Endothelial cell (in vitro differentiated cells): ENCODE data around the gene FLOT2. TPM values are rescaled to one million over a fixed set of nuclear protein-coding genes. Genes with fewer than 3 reads are reported as not detected.

ENCODE experiments used
- DNase-seq: peaks from one replicate; pipeline ENCODE4 v3.0.0; 2021; ENCODE audit warnings: low spot score
- H3K27ac Mint-ChIP-seq: one replicate; pipeline ENCODE4 v1.8.0; 2021; ENCODE audit warnings: mixed read lengths, inconsistent platforms; ENCODE audit not compliant: unreplicated experiment
- H3K27me3 Mint-ChIP-seq: one replicate; pipeline ENCODE4 v1.8.0; 2021; ENCODE audit warnings: mild to moderate bottlenecking, moderate library complexity, mixed read lengths, inconsistent platforms; ENCODE audit not compliant: unreplicated experiment
- H3K36me3 Mint-ChIP-seq: one replicate; pipeline ENCODE4 v1.8.0; 2021; ENCODE audit warnings: mild to moderate bottlenecking, low read depth, mixed read lengths, inconsistent platforms; ENCODE audit not compliant: unreplicated experiment
- H3K4me1 Mint-ChIP-seq: one replicate; pipeline ENCODE4 v1.8.0; 2021; ENCODE audit warnings: mild to moderate bottlenecking, mixed read lengths, inconsistent platforms; ENCODE audit not compliant: unreplicated experiment
- H3K4me3 Mint-ChIP-seq: one replicate; pipeline ENCODE4 v1.8.0; 2021; ENCODE audit warnings: mild to moderate bottlenecking, mixed read lengths, inconsistent platforms; ENCODE audit not compliant: unreplicated experiment
- H3K9me3 Mint-ChIP-seq: one replicate; pipeline ENCODE4 v1.8.0; 2021; ENCODE audit warnings: mixed read lengths, inconsistent platforms; ENCODE audit not compliant: unreplicated experiment
- CTCF ChIP-seq: fragments of 200-600 bp; sonication (generic); IDR thresholded peaks from one replicate; pipeline ENCODE4 v1.5.0; 2021; ENCODE audit warnings: antibody characterized with exemption; ENCODE audit not compliant: unreplicated experiment
- total RNA-seq: library from RNA; stranded (reverse); fragmentation: NEBNext Ultra II Directional; extraction: Animal tissue kit (Norgen Biotek cat#: 25700); gene quantifications from one replicate; pipeline ENCODE4 v1.2.1, GENCODE V29; 2021; ENCODE audit not compliant: unreplicated experiment

FLOT2 gene
- total RNA-seq, 1 donor from 2014 or later: 156 TPM

- DNase-seq: no peak
- Mint-ChIP-seq H3K4me3 (no peak overlapping the region), H3K4me1 (peaks cover 21% of the 10 kb centered on the region), H3K27me3 (no peaks in the 10 kb centered on the region), H3K9me3 (no peaks in the 10 kb centered on the region), H3K36me3 (peaks cover 17% of the 10 kb centered on the region), H3K27ac (no peak overlapping the region)
- no peak for TF ChIP-seq CTCF
Measured at GRCh38 chr17:28942925-28943324, 45.4 kb upstream of the FLOT2 start.

DNA sequence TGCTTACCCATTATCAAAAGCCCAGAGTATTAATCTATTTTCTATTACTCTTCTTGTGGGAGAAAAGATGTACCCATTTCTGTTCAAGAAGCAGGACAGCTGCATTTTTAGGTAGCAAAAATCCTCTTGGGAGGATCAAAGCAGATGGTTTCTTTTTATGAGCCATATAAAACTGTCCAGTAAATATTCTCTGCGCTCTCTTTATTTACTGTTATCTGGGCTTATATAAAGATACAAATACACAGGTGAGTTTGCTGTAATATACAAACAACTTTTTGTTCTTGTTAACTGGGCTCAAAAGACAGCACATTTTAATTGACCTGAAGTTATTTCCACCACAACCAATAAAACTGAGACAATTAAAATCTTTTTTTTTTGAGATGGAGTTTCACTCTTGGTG, 43.7 kb upstream of the FLOT2 start:
- peaks cover 19% of the 10 kb centered on the region for H3K4me1 Mint-ChIP-seq
- H3K27ac Mint-ChIP-seq: no peak overlapping the region
- H3K27me3 Mint-ChIP-seq: no peaks in the 10 kb centered on the region
- no peak for TF ChIP-seq CTCF
- DNase-seq: no peak
- peaks cover 13% of the 10 kb centered on the region for H3K36me3 Mint-ChIP-seq
- H3K4me3 Mint-ChIP-seq: no peak overlapping the region
- H3K9me3 Mint-ChIP-seq: no peaks in the 10 kb centered on the region

DNA sequence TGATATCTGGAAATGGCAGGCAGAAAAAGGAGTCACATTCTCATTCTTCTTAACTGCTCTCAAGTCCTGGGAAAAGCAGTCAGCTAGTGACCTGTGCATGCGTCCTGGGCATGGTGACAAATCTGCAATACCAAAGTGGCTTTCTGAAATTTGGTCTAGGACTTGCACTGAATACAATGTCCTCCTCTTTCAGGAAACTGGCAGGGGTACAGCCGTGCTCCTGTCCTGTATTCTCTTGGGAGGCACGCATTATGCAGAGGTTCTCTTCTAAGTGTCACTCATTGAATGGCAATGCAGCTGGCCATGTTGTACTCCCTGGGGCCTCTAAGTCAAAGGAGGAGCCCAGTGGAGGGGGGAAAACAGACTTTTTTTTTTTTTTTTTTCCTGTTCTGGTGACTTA, 43.1 kb upstream of the FLOT2 start:
- Mint-ChIP-seq H3K27me3 (no peaks in the 10 kb centered on the region), H3K27ac (no peak overlapping the region), H3K4me1 (peaks cover 18% of the 10 kb centered on the region), H3K36me3 (peaks cover 13% of the 10 kb centered on the region), H3K9me3 (no peaks in the 10 kb centered on the region), H3K4me3 (no peak overlapping the region)
- no peak for TF ChIP-seq CTCF
- DNase-seq: no peak

GRCh38 chr17:28940142-28940541, 42.6 kb upstream of the FLOT2 start:
- Mint-ChIP-seq H3K4me1 (peaks cover 16% of the 10 kb centered on the region), H3K27ac (no peak overlapping the region)

GRCh38 chr17:28938552-28938951, 41.0 kb upstream of the FLOT2 start:
- DNase-seq: no peak
- H3K4me3 Mint-ChIP-seq: no peak overlapping the region
- H3K4me1 Mint-ChIP-seq: peaks cover 14% of the 10 kb centered on the region
- no peak for TF ChIP-seq CTCF
- H3K27me3 Mint-ChIP-seq: no peaks in the 10 kb centered on the region
- H3K36me3 Mint-ChIP-seq: peaks cover 7% of the 10 kb centered on the region
- H3K9me3 Mint-ChIP-seq: no peaks in the 10 kb centered on the region
- H3K27ac Mint-ChIP-seq: peak overlapping the region; percentile 22

More at GRCh38 chr17:28940142-28940541, 42.6 kb upstream of the FLOT2 start:
- H3K9me3 Mint-ChIP-seq: no peaks in the 10 kb centered on the region
- TF ChIP-seq CTCF: no peak
- H3K27me3 Mint-ChIP-seq: no peaks in the 10 kb centered on the region
- peaks cover 11% of the 10 kb centered on the region for H3K36me3 Mint-ChIP-seq
- DNase-seq: no peak
- no peak overlapping the region for H3K4me3 Mint-ChIP-seq
